CD4-positive, alpha-beta T cell treated with Interleukin-10 for 1 hour (primary cell): ENCODE measurements around the gene CAMTA1.
"Not testable (repeated sequence)": the region's sequence is repeated elsewhere in the genome, so short reads cannot be mapped to it uniquely, and the experiment has no call there.

Experiments used
- DNase-seq: peaks from one replicate; pipeline ENCODE4 v3.0.0-alpha.2; 2020

CAMTA1 gene

DNA sequence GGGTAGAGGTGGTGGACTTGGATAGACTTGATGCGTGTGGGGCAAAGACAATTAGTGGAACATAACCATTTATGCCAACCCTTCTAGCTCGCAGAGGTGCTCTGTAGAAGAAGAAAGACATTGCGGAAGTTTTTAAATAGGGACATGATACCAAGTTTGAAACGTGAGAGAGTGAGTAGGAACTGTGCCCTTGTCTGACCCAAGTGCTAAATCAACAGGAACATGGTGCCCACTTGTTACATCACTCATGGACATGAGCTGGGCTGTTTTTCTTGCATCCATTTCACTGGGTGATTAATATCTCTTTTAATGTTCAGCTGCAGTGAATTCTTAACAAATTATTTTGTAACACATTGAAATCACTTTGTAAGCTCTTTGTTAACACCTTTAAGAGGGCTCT lies 577.7 kb downstream of the CAMTA1 start:
- DNase-seq, result no peak

DNA sequence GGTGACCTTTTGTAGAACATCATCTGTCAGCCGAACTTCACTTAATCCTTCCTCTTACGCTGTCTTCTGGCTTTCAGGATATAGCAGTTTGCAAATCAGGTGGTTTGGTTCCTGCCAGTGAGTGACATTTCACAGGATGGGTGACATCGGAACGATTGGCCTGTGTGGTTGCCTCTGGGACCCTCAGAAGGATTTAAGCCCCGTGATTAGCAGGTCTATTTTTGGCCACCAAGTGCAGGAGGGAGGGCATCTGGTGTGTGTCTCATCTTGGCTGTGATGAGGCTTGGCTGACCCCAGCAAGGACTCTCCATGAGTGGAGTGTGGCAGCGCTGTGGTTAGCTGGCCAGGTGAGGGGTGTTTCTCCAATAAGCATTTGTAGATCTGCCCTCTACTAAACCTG lies 578.2 kb downstream of the CAMTA1 start:
- no peak for DNase-seq

DNA sequence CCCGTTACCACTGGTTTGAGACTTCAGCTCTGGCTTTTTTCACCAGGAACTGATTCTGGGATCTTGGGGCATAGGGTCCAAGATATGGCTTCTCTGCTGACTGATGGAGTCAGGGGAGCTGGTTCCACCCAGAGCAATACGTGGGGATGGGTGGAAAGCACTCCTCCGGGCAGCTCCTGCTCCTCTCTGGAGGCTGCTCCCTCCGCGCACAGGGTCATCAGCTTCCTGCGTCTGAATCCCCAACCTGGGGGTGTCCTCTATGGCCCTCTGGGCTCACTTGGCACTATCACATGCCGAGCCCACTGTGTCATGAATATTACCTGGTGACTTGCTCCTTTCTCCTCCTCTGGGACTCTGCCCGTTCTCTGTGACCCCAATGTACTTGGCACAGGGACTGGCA lies 580.5 kb downstream of the CAMTA1 start:
- DNase-seq, result no peak

DNA sequence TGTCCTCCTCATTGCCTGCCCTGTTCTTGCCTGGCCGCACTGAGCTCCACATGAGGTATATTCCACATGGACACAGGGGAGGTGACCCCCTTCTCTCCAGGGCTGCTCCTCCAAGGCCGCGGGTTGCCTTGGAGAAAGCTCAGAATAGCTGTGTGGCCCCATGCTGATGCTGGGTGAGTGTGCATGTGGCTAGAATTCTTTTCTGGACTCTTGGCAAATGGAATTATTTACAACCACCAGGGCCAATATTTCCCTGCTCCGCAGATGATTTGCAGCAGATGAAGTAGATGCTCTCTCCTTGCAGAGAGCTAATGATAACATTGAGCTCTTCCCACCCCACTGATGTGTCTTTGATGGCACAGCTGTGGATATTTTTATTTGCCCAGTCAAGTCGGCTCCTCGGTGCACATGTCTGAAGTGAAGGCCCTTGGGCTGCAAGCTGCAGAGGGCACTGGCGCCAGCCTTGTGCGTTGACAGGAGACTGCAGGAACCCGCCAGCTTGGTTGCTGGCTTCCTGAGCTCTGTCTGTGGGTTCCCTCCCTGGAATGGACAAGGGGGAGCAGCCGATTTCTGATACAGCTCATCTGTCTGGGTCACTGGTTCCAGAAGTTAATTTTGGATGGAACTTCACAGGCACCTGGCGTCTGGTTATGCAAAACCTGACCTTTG lies 581.2 kb downstream of the CAMTA1 start:
- no peak for DNase-seq

DNA sequence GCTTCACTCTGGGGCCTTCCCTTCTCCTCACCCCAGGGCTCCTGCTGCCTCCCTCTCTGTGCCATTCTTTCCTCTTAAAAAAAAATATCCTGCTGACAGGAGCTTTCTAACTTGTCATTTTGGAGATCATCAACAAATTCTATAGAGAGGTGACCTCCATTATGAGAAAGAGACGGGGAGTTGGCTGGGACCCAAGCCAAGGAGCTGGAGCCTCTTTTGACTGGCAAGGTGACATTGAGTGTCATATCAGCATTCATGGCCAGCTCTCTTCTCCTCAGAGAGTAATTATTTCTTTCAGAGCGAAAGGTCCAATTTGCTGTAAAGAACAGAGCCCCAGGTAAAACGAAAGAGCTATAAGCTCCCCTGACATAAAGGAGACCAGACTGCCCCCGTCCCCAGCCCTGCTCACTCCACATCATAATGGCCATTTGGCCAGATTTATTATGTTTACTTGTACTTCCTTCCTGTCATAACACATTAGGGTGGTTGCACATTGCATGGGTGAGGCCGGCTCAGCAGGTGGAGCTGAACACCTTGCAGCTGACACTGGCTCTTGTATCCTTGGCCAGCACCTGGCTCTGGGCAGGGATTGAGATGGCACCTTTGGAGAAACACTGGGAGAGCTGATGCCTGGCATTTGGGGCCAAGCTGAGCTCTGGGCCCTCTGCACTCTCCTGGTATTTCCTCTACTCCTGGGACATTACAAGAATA lies 581.9 kb downstream of the CAMTA1 start:
- DNase-seq, result no peak

DNA sequence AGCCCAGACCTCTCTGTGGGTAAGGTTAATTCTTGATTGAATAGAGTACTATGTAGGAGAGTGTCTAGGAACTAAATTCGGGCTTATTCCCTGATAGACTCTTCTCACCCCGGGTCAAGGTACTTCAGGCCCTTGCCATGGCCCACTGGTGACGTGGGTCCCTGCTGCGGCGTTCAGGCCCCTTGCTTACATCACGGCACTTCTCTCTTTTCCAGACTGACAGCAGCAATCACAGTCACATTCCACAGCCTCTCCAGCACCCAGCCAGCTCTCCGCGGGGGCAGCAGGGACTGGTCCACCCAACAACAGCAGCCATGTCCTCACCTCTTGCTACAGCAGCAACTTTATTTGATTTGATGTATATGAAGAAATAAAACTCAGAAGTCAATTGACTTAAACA lies 584.6 kb downstream of the CAMTA1 start:
- no peak for DNase-seq

DNA sequence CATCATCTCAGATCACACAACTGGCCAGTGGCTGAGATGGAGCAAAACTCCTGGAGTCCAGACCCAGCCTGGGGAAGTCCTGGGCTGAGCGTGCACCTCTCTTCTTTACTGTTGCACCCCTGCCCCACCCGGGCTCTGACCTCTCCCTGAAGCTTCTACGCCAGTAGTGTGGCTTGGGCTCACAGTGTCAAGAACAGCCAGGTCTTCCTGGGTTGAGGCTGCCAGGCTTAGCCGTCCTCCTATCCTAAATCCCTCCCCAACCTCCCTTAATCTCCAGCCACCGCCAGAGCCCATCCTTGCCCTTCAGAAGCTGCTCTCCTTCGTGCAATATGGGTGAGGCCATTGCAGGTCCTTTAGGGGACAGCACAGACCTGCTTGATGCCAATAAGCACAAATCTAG lies 586.7 kb downstream of the CAMTA1 start:
- no peak for DNase-seq

DNA sequence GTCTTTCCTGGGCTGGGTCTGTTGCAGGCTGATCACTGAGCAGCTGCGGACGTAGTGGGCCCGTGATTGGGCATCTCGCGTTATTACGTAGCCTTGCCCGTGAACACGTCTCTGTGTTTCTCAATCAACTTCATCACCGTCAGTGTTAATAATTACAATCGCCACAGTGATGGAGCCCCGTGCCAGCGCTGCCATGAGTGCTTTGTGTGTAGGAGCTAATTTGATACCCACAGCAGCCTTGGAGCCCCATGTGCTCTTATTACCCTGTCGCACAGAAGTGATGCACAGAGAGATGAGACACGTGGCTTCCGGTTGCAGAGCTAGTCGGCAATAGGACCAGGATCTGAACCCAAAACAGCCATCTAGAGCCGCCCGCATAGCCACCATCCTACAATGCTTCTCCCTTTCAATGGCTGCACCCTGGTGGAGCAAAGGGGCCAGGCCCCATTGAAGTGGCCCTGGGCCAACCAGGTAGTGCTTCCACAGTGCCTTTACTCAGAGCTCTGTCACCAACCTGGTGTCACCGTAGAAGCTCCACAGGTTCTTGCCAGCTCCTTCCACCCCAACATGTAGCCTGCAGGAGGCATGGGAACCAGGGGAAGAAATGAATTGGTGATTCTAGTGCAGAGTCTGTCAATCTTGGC lies 587.3 kb downstream of the CAMTA1 start:
- no peak for DNase-seq

DNA sequence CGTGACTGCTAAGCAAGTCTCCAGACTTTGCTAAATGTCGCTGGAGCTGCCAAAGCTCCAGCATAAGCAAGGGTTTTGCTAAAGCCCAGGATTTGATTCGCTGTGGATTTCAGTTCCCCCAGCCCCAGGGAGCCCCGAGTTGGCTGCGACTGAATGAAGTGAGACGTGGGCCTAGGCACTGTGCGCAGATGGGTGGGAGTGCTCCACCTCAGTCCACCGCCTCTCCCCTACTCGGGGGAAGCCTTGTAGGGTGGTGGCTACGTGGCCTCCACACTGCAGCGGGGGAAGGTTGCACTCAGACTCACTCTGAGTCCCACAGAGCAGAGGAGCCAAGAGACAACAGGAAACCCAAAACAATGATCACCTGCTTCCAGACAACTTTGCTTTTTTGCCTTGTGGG lies 588.0 kb downstream of the CAMTA1 start:
- no peak for DNase-seq

DNA sequence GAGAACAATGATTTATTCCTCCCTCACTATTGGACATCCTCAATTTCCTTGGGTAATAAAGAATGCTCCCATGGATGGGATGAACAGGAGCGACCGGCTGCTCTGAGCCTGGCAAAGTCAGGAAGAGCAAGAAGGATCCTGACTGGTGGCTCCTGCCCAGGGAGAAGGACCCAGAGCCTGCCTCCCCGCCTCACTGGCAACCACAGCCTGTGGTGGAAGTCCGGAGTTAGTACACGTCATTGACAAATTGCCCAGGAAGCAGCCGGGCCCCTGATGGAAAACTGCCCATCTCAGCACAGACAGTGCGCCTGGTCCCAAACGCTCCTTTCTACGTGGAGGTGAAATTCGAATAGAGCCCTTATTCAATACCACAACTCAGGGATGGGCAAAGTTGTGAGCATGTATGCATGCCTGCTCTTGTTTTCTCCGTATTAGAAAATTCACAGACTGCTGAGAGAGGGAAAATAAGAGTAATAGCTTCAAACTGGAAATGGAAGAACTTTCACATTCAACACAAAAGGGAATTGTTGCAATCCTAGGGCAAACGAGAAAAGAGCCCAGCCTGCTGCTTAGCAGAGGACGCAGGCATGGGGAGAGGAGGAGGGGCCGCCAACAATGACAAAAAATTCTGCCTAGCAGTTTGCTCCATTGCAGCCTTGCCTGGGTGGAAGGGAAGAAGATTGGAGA lies 588.8 kb downstream of the CAMTA1 start:
- no peak for DNase-seq

DNA sequence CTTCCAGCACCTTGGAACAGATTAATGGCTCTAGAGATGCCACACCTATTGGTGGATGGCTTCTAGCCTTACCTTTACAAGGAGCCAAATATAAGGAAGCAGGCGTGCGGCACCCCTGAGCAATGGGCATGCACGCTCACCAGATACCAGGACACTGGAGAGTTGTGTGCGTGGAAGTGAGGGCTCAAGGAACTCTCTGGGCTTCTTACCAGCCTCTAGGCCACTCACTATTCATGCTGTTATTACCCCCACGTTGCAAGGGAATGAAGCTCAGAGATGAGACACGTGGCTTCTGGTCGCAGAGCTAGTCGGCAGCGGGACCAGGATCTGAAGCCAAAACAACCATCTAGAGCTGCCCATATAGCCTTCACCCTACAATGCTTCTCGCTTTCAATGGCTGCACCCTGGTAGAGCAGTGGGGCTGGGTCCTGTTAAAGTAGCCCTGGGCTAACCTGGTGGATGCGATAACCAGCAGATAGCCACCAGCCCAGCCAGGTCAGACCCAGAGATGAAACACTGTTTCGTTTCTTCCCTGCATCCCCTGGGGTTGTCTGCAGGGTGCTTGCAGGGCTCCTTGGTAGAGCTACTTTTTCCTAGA lies 589.4 kb downstream of the CAMTA1 start:
- no peak for DNase-seq

DNA sequence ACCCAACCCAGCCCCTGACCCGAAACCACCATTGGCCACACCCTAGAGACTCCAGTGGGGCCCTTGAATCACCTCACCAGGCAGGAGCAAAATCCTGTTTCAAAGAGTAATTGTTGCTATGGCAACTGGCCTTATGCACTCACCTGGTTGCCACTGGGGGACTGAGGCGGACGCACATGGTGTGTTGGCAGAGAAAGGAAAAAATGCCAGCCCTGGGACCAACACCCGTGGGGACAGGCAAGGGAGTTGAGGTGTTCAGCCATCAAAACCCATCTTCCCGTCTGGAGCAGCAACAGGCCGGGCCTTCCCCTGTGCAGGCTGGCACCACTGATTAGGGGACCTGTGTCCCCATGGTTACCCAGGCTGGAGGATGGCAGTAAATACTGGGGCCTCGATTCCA lies 590.1 kb downstream of the CAMTA1 start:
- DNase-seq, result no peak

DNA sequence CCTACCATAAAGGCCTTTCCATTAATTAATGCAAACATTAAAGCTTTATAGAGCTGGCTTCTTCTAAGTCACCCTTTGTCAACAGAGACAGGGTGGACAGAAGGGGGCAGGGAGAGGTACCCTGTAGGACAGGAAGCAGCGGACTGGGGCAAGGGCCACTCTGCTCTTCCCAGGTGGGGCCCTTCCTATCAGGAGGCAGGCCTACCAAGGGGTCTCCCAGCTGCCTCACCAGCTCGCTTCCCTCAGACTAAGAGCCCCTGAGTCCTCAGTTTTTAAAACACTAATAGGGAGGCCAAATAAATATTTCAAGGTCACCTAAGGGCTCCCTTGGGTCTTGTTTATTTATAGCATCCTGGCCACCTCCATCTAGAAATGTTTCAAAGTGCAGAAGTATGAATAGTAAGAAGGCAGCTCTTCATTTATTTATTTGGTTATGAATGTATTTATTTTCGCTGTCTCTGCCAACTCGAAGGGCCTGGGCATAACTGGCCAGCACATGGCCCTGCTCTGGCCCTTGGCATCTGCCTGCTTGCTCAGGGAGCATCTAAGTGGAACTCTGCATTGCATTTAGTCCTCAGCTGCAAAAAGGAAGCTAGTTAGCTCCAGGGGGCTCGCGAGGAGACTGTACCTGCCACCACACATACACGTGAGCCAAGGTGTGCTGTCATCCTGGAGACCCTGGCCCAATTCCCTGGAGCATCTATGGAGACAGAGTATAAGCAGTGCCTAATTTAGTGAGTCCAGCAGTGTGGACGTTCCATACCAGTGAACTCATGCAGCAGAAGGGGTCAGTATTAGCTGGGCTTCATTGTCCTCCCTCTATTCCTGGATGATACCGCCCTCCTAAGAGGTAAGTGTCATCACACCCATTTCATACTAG lies 590.8 kb downstream of the CAMTA1 start:
- no peak for DNase-seq

DNA sequence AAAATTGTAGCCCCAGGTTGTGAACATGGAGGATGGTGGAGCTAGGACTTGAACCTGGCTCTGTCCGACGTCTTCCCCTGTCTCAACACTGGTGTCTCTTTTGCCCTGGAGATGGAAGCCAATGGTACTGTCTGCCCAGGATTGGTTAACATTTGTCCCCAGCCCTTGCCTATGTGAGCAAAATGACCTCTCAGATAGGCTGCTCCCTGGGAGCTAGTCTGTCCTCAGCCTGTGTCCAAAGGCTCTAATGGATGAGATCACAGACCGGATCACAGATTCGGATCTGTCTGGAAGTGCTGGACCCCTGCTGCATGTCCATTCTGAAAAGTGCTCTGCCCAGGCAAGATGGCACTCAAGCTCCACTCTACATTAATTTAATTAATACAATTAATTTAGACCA lies 591.4 kb downstream of the CAMTA1 start:
- no peak for DNase-seq

DNA sequence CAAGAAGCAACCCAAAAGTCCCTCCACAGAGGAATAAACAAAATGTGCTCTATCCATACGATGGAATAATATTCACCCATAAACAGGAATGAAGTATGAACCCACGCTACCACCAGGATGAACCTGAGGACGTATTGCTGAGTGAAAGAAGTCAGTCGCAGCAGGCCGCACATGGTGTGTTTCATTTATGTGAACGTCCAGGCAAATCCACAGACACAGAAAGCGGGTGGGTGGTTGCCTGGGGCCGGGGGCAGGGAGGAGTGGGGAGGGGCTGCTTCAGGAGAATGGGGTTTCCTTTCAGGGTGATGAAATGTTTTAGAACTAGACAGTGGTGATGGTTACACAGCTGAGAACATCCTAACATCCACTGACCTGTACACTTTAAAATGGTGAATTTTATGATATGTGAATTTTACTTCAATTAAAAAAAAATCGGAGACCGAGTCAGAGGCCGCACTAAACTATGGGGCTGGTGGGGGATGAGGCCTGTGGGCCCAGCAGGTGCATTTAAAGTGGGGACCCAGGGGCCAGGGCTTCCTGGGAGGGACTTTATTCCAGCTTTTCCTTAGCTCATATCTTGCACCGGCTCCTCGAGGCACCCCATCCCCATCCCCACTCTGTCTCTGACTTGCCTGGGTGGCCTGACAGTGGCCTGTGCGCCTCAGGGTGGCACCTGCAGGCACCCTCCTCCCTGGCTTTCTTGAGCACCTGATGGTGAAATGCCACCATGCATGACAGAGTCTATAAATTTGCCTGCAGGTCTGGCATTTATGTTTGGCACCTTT lies 593.3 kb downstream of the CAMTA1 start:
- no peak for DNase-seq

DNA sequence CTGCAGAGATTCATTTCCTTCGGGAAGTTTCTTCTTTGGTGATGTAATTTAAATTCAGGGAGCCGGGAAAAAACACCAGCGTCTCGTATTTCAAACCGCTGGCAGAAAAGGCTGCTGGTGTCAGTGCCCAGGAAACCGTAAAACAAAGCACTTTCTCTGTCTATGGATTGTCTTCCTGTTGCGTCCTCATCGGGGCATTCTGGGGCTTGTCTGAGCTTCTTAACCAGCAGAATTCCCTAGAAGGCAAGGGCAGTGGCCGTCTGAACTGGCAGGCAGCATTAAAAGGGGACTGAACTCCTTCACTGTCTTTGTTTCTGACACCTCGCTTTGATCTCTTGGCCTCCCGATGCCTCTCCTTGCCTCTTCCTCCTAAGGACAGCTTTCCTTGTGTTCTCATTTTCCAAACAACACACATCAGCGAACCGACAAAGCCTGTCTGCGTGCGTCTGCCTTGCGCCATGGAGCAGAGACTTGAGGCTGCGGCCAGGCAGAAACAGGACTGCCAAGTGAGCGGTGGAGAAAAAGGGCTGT lies 594.3 kb downstream of the CAMTA1 start:
- no peak for DNase-seq

DNA sequence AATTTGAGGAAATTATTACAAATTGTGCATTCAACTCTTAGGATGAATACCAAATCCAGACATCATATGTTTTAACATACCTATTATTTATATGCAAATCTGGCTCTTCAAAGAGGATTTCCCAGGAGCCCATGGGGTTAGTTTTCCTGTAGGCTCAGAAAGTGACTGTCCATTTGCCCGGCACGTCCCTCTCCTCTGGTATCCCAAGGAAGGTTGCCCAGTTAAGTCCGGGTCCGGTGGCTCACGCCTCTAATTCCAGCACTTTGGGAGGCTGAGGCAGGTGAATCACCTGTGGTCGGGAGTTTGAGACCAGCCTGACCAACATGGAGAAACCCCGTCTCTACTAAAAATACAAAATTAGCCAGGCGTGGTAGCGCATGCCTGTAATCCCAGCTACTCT lies 594.8 kb downstream of the CAMTA1 start:
- DNase-seq, result not testable (repeated sequence)

DNA sequence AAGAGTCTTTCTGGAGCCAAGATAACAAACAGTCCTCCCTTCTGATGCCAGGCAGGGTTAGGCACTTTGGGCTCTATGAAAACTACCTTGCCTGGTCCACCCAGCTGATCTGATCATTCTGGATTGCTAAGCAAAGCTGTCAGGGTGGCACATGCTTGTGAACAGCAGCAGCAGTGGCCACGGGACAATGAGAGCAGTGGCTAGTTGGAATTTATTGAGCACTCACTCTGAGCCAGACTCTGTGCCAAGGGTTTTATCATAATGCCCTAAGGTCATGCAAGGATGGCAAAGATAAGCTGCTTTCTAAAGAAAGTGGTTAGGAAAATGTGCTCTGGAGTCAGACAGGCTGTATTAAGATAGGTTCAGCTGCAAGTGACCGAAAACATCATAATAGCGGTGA lies 595.5 kb downstream of the CAMTA1 start:
- no peak for DNase-seq

DNA sequence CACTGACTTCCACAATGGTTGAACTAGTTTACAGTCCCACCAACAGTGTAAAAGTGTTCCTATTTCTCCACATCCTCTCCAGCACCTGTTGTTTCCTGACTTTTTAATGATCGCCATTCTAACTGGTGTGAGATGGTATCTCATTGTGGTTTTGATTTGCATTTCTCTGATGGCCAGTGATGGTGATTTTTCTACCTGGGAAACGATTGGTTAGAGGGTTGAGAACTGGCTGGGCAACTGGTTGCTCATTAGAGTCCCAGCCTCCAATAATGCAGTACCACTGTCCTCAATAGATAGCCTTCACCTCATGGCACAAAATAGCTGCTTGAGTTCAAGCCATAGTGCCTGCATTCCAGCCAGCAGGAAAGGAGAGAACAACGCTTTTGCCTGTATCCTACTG lies 596.5 kb downstream of the CAMTA1 start:
- not testable (repeated sequence) for DNase-seq

DNA sequence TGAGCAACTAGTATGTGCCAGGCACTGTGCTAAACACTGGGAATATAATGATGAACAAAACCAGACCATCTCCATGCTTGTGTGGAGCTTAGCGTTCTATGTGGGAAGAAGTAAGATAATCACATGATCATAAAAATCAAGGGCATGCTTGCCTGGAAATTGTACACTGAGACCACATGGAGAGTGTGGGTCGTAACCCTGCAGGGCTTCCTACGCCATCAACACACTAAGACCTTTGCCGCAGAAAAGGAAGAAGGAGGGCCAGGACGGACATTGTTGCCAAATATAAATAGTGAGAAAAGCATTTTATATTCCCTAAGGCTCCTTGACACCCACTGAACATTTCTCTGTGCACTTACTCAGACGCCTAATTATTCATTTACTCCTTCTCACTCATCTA lies 597.7 kb downstream of the CAMTA1 start:
- no peak for DNase-seq
